Natural killer cell (primary cell): ENCODE data around the gene TTC31. TPM values are rescaled to one million over a fixed set of nuclear protein-coding genes. Genes with fewer than 3 reads are reported as not detected.
"Not testable (repeated sequence)": the region's sequence is repeated elsewhere in the genome, so short reads cannot be mapped to it uniquely, and the experiment has no call there.

Source experiments
- ATAC-seq, 3 donors: fragments of 150-1000 bp in 2 of 3; fragments of 200-7000 bp in 1 of 3; cut with Tn5 transposase; 1 replicate in 1 of 3; 2 replicates in 2 of 3; pipeline ENCODE4 v1.10.0; 2021; ENCODE audit warnings: mild to moderate bottlenecking in 2 of 3, moderate library complexity in 2 of 3
- DNase-seq, 2 donors: peaks; one replicate each; pipeline versions ENCODE4 v3.0.0 to v3.0.0-alpha.2; 2013 to 2021; ENCODE audit warnings: mixed read lengths in 1 of 2
- H3K27ac ChIP-seq: one replicate; pipeline ENCODE4 v1.5.1; 2013; ENCODE audit warnings: mild to moderate bottlenecking, low read length
- H3K27me3 ChIP-seq: one replicate; pipeline ENCODE4 v1.6.1; 2013; ENCODE audit warnings: low read length; ENCODE audit not compliant: control insufficient read depth, insufficient read depth
- H3K36me3 ChIP-seq: one replicate; pipeline ENCODE4 v1.6.1; 2013; ENCODE audit warnings: low read length; ENCODE audit not compliant: control insufficient read depth, insufficient read depth
- H3K4me1 ChIP-seq: one replicate; pipeline ENCODE4 v1.6.1; 2013; ENCODE audit warnings: low read length; ENCODE audit not compliant: control insufficient read depth, insufficient read depth
- H3K4me3 ChIP-seq: one replicate; pipeline ENCODE4 v1.5.1; 2013; ENCODE audit warnings: low read length
- H3K9me3 ChIP-seq: one replicate; pipeline ENCODE4 v1.6.1; 2013; ENCODE audit warnings: low read length; ENCODE audit not compliant: control insufficient read depth, insufficient read depth
- H3K27ac Mint-ChIP-seq, 2 donors: one replicate each; pipeline ENCODE4 v1.8.0; 2022; ENCODE audit warnings: mild to moderate bottlenecking in 2 of 2, mixed read lengths in 2 of 2, moderate library complexity in 1 of 2
- H3K27me3 Mint-ChIP-seq, 2 donors: one replicate each; pipeline ENCODE4 v1.8.0; 2022; ENCODE audit warnings: low read depth in 2 of 2, mixed read lengths in 2 of 2
- H3K36me3 Mint-ChIP-seq: one replicate; pipeline ENCODE4 v1.8.0; 2022; ENCODE audit warnings: mixed read lengths
- H3K4me1 Mint-ChIP-seq, 2 donors: one replicate each; pipeline ENCODE4 v1.8.0; 2022; ENCODE audit warnings: mixed read lengths in 2 of 2
- H3K4me3 Mint-ChIP-seq: one replicate; pipeline ENCODE4 v1.8.0; 2022; ENCODE audit warnings: mild to moderate bottlenecking, moderate library complexity, mixed read lengths
- H3K9me3 Mint-ChIP-seq, 2 donors: one replicate each; pipeline ENCODE4 v1.8.0; 2022; ENCODE audit warnings: mixed read lengths in 2 of 2
- WGBS: methylation state at CpG from one replicate; pipeline ENCODE4 v1.1.7; 2013; ENCODE audit warnings: missing lambda C conversion rate; ENCODE audit not compliant: insufficient coverage; 5-methylcytosine and 5-hydroxymethylcytosine counted together
- intact Hi-C: fragments of 100-400 bp; cut with micrococcal nuclease; formaldehyde crosslinking; loops from one replicate; pipeline ENCODE4 v1.14.2; 2022
- total RNA-seq, 4 donors: library from RNA; stranded (reverse); fragments of 120-200 nt in 1 of 4; gene quantifications; one replicate each; pipeline versions ENCODE4 v1.2.3 to v1.2.4, GENCODE V29; 2013 to 2022
- TF ChIP-seq, protein P1 (sequence below): fragments of 200-600 bp; IDR thresholded peaks from one replicate; pipeline ENCODE4 v1.8.0; 2022; ENCODE audit warnings: antibody characterized with exemption

TTC31 gene
- total RNA-seq, 3 donors from 2014 or later (not counting 1 experiment from before 2014, with no cell fraction given), result 51.3 to 59.7 (median 53.1) TPM

DNA sequence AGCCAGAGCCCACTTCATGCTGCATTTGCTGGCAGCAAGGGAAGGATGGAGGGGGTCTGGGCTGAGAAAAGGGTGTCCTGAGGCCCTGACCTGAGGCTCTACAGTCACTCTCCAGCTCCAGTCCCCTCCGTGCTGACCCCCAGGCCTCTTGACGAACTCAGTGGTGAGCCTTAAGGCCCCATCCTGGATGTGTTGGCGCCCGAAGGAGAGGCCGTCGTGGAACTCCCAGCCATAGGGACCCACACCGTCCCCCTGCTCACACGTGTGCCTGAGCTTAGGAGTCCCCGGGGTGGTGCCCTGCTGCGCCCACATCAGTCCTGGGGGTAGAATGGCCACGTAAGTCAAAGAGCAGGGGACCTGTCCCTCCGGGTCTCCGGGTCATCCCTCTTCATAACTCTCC lies 18.5 kb upstream of the TTC31 start:
- WGBS, result 12% methylated on average over 13 of the region's 13 CpGs
- DNase-seq (peak in 1 of 2 donors; percentile 22), ATAC-seq (no peak)
- Mint-ChIP-seq H3K4me3 (peak overlapping the region; percentile 96), H3K4me1 (peaks cover 16 to 33% of the 10 kb centered on the region in 2 donors), H3K27ac (peak overlapping the region; percentile 97), H3K27me3 (no peaks in the 10 kb centered on the region), H3K9me3 (no peaks in the 10 kb centered on the region), H3K36me3 (no peaks in the 10 kb centered on the region)
- Histone ChIP-seq H3K27ac (peak overlapping the region; percentile 88), H3K27me3 (no peaks in the 10 kb centered on the region), H3K4me3 (peak overlapping the region; percentile 85), H3K9me3 (no peaks in the 10 kb centered on the region), H3K4me1 (peaks cover 22% of the 10 kb centered on the region), H3K36me3 (peaks cover 10% of the 10 kb centered on the region)
- TF ChIP-seq, protein P1, sequence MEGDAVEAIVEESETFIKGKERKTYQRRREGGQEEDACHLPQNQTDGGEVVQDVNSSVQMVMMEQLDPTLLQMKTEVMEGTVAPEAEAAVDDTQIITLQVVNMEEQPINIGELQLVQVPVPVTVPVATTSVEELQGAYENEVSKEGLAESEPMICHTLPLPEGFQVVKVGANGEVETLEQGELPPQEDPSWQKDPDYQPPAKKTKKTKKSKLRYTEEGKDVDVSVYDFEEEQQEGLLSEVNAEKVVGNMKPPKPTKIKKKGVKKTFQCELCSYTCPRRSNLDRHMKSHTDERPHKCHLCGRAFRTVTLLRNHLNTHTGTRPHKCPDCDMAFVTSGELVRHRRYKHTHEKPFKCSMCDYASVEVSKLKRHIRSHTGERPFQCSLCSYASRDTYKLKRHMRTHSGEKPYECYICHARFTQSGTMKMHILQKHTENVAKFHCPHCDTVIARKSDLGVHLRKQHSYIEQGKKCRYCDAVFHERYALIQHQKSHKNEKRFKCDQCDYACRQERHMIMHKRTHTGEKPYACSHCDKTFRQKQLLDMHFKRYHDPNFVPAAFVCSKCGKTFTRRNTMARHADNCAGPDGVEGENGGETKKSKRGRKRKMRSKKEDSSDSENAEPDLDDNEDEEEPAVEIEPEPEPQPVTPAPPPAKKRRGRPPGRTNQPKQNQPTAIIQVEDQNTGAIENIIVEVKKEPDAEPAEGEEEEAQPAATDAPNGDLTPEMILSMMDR, result no peak
- intact Hi-C loops, result no loop called here

DNA sequence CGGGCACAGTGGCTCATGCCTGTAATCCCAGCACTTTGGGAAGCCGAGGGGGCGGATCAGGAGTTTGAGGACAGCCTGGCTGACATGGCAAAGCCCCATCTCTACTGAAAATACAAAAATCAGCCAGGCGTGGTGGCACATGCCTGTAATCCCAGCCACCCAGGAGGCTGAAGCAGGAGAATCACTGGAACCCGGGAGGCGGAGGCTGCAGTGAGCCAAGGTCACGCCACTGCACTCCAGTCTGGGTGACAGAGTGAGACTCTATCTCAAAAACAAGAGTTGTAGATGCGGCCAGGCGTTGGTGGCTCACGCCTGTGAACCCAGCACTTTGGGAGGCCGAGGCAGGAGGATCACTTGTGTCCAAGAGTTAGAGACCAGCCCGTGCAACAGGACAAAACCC lies 12.1 kb upstream of the TTC31 start:
- H3K27ac ChIP-seq, H3K9me3 ChIP-seq, H3K27me3 ChIP-seq, intact Hi-C loops, DNase-seq, ATAC-seq, H3K27me3 Mint-ChIP-seq, H3K4me3 ChIP-seq, H3K9me3 Mint-ChIP-seq, H3K36me3 Mint-ChIP-seq: not testable (repeated sequence)
- peak overlapping the region; percentile 74 for H3K4me3 Mint-ChIP-seq
- Histone ChIP-seq H3K4me1 (peaks cover 29% of the 10 kb centered on the region), H3K36me3 (peaks cover 14% of the 10 kb centered on the region)
- WGBS, result 96% methylated on average over 11 of the region's 12 CpGs
- peaks cover 23 to 31% of the 10 kb centered on the region in 2 donors for H3K4me1 Mint-ChIP-seq
- peak overlapping the region; percentile 64 to 86 for H3K27ac Mint-ChIP-seq

DNA sequence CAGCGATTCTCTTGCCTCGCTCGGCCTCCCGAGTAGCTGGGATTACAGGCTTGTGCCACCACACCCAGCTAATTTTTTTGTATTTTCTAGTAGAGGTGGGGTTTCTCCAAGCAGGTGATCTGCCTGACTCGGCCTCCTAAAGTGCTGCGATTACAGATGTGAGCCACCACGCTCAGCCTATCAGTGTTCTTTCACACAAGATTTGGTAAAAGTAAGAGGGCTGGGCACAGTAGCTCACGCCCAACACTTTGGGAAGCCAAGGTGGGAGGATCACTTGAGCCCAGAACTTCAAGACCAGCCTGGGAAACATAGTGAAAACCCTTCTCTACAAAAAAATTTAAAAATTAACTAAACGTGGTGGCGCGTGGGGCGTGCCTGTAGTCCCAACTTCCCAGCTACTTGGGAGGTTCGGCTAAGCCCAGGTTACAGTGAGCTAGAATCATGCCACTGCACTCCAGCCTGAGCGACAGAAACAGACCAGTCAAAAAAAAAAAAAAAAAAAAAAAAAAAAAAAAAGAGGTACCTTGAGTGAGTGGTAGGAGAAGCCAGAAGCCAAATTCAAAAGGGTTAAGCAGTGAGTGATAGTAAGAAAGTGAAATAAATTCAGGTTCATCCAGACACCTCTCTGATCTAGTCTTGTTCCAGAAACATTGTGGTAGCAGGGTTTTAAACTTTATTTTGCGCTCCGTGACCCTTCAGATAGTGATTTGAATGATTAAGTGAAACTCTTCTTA lies 11.4 kb upstream of the TTC31 start:
- DNase-seq, result no peak
- intact Hi-C loops, result loop anchor here (1.0 kb wide), 2 partner anchors 12 to 13 kb away; partner anchors contain the start of genes TTC31 and WBP1

More for the DNA sequence above, 11.4 kb upstream of the TTC31 start:
- peak overlapping the region; percentile 50 for H3K4me3 ChIP-seq
- H3K36me3 Mint-ChIP-seq, result no peaks in the 10 kb centered on the region
- H3K27ac ChIP-seq, result peak overlapping the region; percentile 82
- H3K36me3 ChIP-seq, result peaks cover 14% of the 10 kb centered on the region
- peaks cover 22 to 27% of the 10 kb centered on the region in 2 donors for H3K4me1 Mint-ChIP-seq
- WGBS, result 74% methylated on average over 14 of the region's 16 CpGs
- H3K27me3 ChIP-seq, result no peaks in the 10 kb centered on the region
- H3K4me1 ChIP-seq, result peaks cover 24% of the 10 kb centered on the region
- no peaks in the 10 kb centered on the region for H3K9me3 ChIP-seq
- TF ChIP-seq, protein P1, result no peak
- H3K9me3 Mint-ChIP-seq, result no peaks in the 10 kb centered on the region
- peak overlapping the region; percentile 95 for H3K4me3 Mint-ChIP-seq
- peak overlapping the region; percentile 97 to 98 for H3K27ac Mint-ChIP-seq
- H3K27me3 Mint-ChIP-seq, result no peaks in the 10 kb centered on the region
- peak in 1 of 3 donors; percentile 20 for ATAC-seq
